H1 (cell line): Measurements from ENCODE around the gene GRID2. TPM values are rescaled to one million over a fixed set of nuclear protein-coding genes. Genes with fewer than 3 reads are reported as not detected.
A peak's percentile ranks its signal among the peaks of the same experiment; 100 is the strongest.

Experiments
- CTCF ChIA-PET: fragments of 300-600 bp; sonication (Branson Sonifier 250); formaldehyde crosslinking; loops from one replicate; lab custom pipeline; 2021; ENCODE audit not compliant: partially characterized antibody; lab: Charles Lee
- POLR2A ChIA-PET: fragments of 300-600 bp; sonication (Branson Sonifier 250); formaldehyde crosslinking; loops from one replicate; lab custom pipeline; 2021; ENCODE audit warnings: inconsistent platforms; ENCODE audit not compliant: partially characterized antibody; lab: Charles Lee
- DNase-seq, 2 experiments: peaks; one replicate each; pipeline versions ENCODE4 v3.0.0 to v3.0.0-alpha.2; 2010 to 2022; ENCODE audit warnings: low spot score in 2 of 2, low read depth in 1 of 2, mixed read lengths in 1 of 2
- FAIRE-seq: peaks from 2 replicates; lab custom pipeline; 2011; peaks lifted over from hg19 to GRCh38; lab: Jason Lieb, UNC
- H2AFZ ChIP-seq: 2 replicates; pipeline ENCODE4 v1.8.1; 2012; ENCODE audit warnings: low read length, inconsistent platforms
- H2AK5ac ChIP-seq: 2 replicates; pipeline ENCODE4 v1.6.1; 2013; ENCODE audit warnings: low read depth, low read length
- H2BK120ac ChIP-seq: replicated peaks from 2 replicates; pipeline ENCODE3; 2013; ENCODE audit warnings: low read depth, low read length, inconsistent platforms
- H2BK12ac ChIP-seq: 2 replicates; pipeline ENCODE4 v1.6.1; 2013; ENCODE audit warnings: low read depth, low read length
- H2BK15ac ChIP-seq: 2 replicates; pipeline ENCODE4 v1.6.1; 2013; ENCODE audit warnings: low read length
- H2BK20ac ChIP-seq: 2 replicates; pipeline ENCODE4 v1.6.1; 2013; ENCODE audit warnings: low read length
- H2BK5ac ChIP-seq: 2 replicates; pipeline ENCODE4 v1.6.1; 2013; ENCODE audit warnings: low read depth, low read length
- H3K14ac ChIP-seq: 2 replicates; pipeline ENCODE4 v1.6.1; 2013; ENCODE audit warnings: inconsistent platforms; ENCODE audit not compliant: insufficient read length
- H3K18ac ChIP-seq: 2 replicates; pipeline ENCODE4 v1.6.1; 2013; ENCODE audit warnings: low read length; ENCODE audit errors: extremely low read depth
- H3K23ac ChIP-seq: 2 replicates; pipeline ENCODE4 v1.6.1; 2013; ENCODE audit warnings: inconsistent platforms; ENCODE audit not compliant: insufficient read length
- H3K23me2 ChIP-seq: 2 replicates; pipeline ENCODE4 v1.6.1; 2013; ENCODE audit warnings: low read depth, low read length
- H3K27ac ChIP-seq: 2 replicates; pipeline ENCODE4 v1.6.1; 2011; ENCODE audit warnings: low read depth, low read length, inconsistent platforms
- H3K27me3 ChIP-seq, 4 experiments: replicated peaks in 1 of 4; 1 replicate in 1 of 4; 2 replicates in 3 of 4; pipeline versions ENCODE4 v1.6.1 to v1.8.1; 2011 to 2013; ENCODE audit warnings: low read length in 3 of 4, mild to moderate bottlenecking in 3 of 4, inconsistent platforms in 2 of 4, mixed read lengths in 2 of 4, moderate library complexity in 1 of 4; ENCODE audit not compliant: control insufficient read depth in 3 of 4, insufficient read depth in 3 of 4; ENCODE audit errors: extremely low read depth in 1 of 4
- H3K36me3 ChIP-seq, 4 experiments: 2 replicates each; pipeline versions ENCODE4 v1.6.1 to v1.8.1; 2011 to 2013; ENCODE audit warnings: mild to moderate bottlenecking in 4 of 4, low read length in 3 of 4, moderate library complexity in 2 of 4, control low read depth in 1 of 4, inconsistent platforms in 1 of 4; ENCODE audit not compliant: insufficient read depth in 4 of 4, control insufficient read depth in 2 of 4
- H3K4ac ChIP-seq: replicated peaks from 2 replicates; pipeline ENCODE3; 2013; ENCODE audit warnings: low read length, low read depth, mixed read lengths, inconsistent platforms; ENCODE audit not compliant: insufficient read length
- H3K4me1 ChIP-seq, 4 experiments: replicated peaks in 1 of 4; 1 replicate in 1 of 4; 2 replicates in 3 of 4; pipeline versions ENCODE4 v1.6.1 to v1.8.1; 2011 to 2013; ENCODE audit warnings: low read length in 3 of 4, inconsistent platforms in 2 of 4, mixed read lengths in 1 of 4; ENCODE audit not compliant: insufficient read depth in 4 of 4, control insufficient read depth in 3 of 4
- H3K4me2 ChIP-seq, 2 experiments: 2 replicates each; pipeline versions ENCODE4 v1.6.1 to v1.8.1; 2011 to 2013; ENCODE audit warnings: low read depth in 2 of 2, low read length in 2 of 2, control low read depth in 1 of 2, inconsistent platforms in 1 of 2, mild to moderate bottlenecking in 1 of 2; ENCODE audit not compliant: insufficient read depth in 1 of 2
- H3K4me3 ChIP-seq, 4 experiments: fragments of 200-600, 300-600 bp in 1 of 4; sonication (generic), shearing (Covaris generic), sonication (Bioruptor Twin) in 1 of 4; 2 replicates each; pipeline versions ENCODE4 v1.5.1 to v1.8.1; 2011 to 2016; ENCODE audit warnings: low read length in 4 of 4, low read depth in 3 of 4, control low read depth in 2 of 4, inconsistent platforms in 2 of 4, mild to moderate bottlenecking in 2 of 4, mixed read lengths in 1 of 4, moderate library complexity in 1 of 4; ENCODE audit not compliant: insufficient read depth in 2 of 4; ENCODE audit errors: extremely low read depth in 1 of 4
- H3K56ac ChIP-seq: replicated peaks from 2 replicates; pipeline ENCODE3; 2013; ENCODE audit warnings: low read depth, mild to moderate bottlenecking, mixed read lengths, low read length, inconsistent platforms; ENCODE audit not compliant: insufficient read length
- H3K79me1 ChIP-seq: 2 replicates; pipeline ENCODE4 v1.6.1; 2013; ENCODE audit warnings: low read depth, low read length, control low read depth
- H3K79me2 ChIP-seq, 2 experiments: 2 replicates each; pipeline versions ENCODE4 v1.6.1 to v1.8.1; 2012 to 2013; ENCODE audit warnings: low read length in 2 of 2, mild to moderate bottlenecking in 2 of 2, inconsistent platforms in 1 of 2; ENCODE audit not compliant: insufficient read depth in 2 of 2, control insufficient read depth in 1 of 2
- H3K9ac ChIP-seq, 4 experiments: replicated peaks in 1 of 4; 1 replicate in 1 of 4; 2 replicates in 3 of 4; pipeline versions ENCODE4 v1.6.1 to v1.8.1; 2011 to 2013; ENCODE audit warnings: low read depth in 3 of 4, low read length in 3 of 4, control low read depth in 2 of 4, mild to moderate bottlenecking in 2 of 4, moderate library complexity in 2 of 4, inconsistent platforms in 1 of 4; ENCODE audit errors: extremely low read depth in 1 of 4
- H3K9me3 ChIP-seq, 2 experiments: 2 replicates each; pipeline versions ENCODE4 v1.6.1 to v1.8.1; 2012 to 2013; ENCODE audit warnings: mild to moderate bottlenecking in 2 of 2, moderate library complexity in 2 of 2, control low read depth in 1 of 2, inconsistent platforms in 1 of 2, low read depth in 1 of 2, low read length in 1 of 2, mixed read lengths in 1 of 2; ENCODE audit not compliant: insufficient read depth in 2 of 2
- H4K20me1 ChIP-seq, 2 experiments: replicated peaks in 1 of 2; 2 replicates each; pipeline versions ENCODE3 to v1.8.1; 2011 to 2013; ENCODE audit warnings: inconsistent platforms in 2 of 2, low read length in 2 of 2, mild to moderate bottlenecking in 1 of 2; ENCODE audit not compliant: insufficient read depth in 2 of 2, control insufficient read depth in 1 of 2
- H4K5ac ChIP-seq: 2 replicates; pipeline ENCODE4 v1.6.1; 2013; ENCODE audit warnings: low read length, low read depth, mixed read lengths, inconsistent platforms; ENCODE audit not compliant: insufficient read length
- H4K8ac ChIP-seq: 2 replicates; pipeline ENCODE4 v1.8.0; 2013; ENCODE audit warnings: mild to moderate bottlenecking, moderate library complexity, low read length, inconsistent platforms; ENCODE audit not compliant: insufficient read depth; ENCODE audit errors: extremely low read depth
- H4K91ac ChIP-seq: replicated peaks from 2 replicates; pipeline ENCODE3; 2013; ENCODE audit warnings: low read length, mixed read lengths, inconsistent platforms; ENCODE audit not compliant: insufficient read length
- BACH1 ChIP-seq: IDR thresholded peaks from 2 replicates; pipeline ENCODE4 v1.6.1; 2012; ENCODE audit warnings: low read length, improper control_type of control experiment
- CEBPB ChIP-seq: IDR thresholded peaks from 2 replicates; pipeline ENCODE4 v1.6.1; 2012; ENCODE audit warnings: low read depth, low read length
- SIRT6 ChIP-seq: IDR thresholded peaks from one replicate; pipeline ENCODE4 v1.7.1; 2012; ENCODE audit warnings: low read length, inconsistent platforms
- WGBS, 2 experiments: shearing (Covaris generic) in 1 of 2; methylation state at CpG; one replicate each; pipeline versions ENCODE4 v1.1.6 to v1.1.7; 2013 to 2015; ENCODE audit warnings: low lambda C conversion rate in 2 of 2, mixed read lengths in 2 of 2, inconsistent platforms in 1 of 2, low coverage in 1 of 2, missing lambda C conversion rate in 1 of 2; ENCODE audit not compliant: insufficient replicate concordance in 2 of 2, insufficient coverage in 1 of 2, insufficient read length in 1 of 2; ENCODE audit errors: extremely low coverage in 1 of 2, missing lambda C conversion rate in 1 of 2; 5-methylcytosine and 5-hydroxymethylcytosine counted together
- polyA plus RNA-seq, 7 experiments: library from polyadenylated mRNA; depleted of rRNA in 3 of 7; stranded (reverse) in 5 of 7; unstranded in 2 of 7; fragments of >200 nt in 5 of 7; fragments of 200-250 nt in 2 of 7; gene quantifications; 1 replicate in 5 of 7; 2 replicates in 1 of 7; 4 replicates in 1 of 7; pipeline versions ENCODE4 v1.2.1 to v1.2.3, GENCODE V29; 2011 to 2013; ENCODE audit warnings: missing spikeins in 2 of 7, mixed read lengths in 2 of 7
- total RNA-seq: library from RNA; stranded (reverse); fragmentation: NEBNext Ultra II Directional; extraction: Animal tissue kit (Norgen Biotek cat#: 25700); gene quantifications from 2 replicates; pipeline ENCODE4 v1.2.1, GENCODE V29; 2021

The GRID2 gene
- total and polyA plus RNA-seq, 2 of the 8 experiments (the other 6 are each of a cell fraction or from before 2014, with no cell fraction given) = 31.1 to 81.9 TPM

- Histone ChIP-seq H3K4ac (no peak overlapping the region), H3K23ac (no peak overlapping the region), H4K91ac (no peak overlapping the region), H3K14ac (no peak overlapping the region), H2BK5ac (no peak overlapping the region), H3K4me3 (no peak overlapping the region), H2BK12ac (no peak overlapping the region), H3K79me2 (no peaks in the 10 kb centered on the region), H4K8ac (no peak overlapping the region), H3K9me3 (no peaks in the 10 kb centered on the region), H3K23me2 (no peaks in the 10 kb centered on the region), H3K79me1 (no peaks in the 10 kb centered on the region), H4K5ac (no peak overlapping the region), H3K9ac (no peak overlapping the region), H3K36me3 (no peaks in the 10 kb centered on the region; a peak in 1 of 8 replicates), H2AK5ac (no peak overlapping the region), H4K20me1 (no peaks in the 10 kb centered on the region), H3K4me1 (no peaks in the 10 kb centered on the region), H2BK15ac (no peak overlapping the region), H3K56ac (no peak overlapping the region), H2BK20ac (no peak overlapping the region), H3K27ac (no peak overlapping the region), H3K18ac (no peak overlapping the region), H3K27me3 (no peaks in the 10 kb centered on the region), H2AFZ (no peak overlapping the region), H2BK120ac (no peak overlapping the region), H3K4me2 (no peak overlapping the region)
- POLR2A ChIA-PET = no interaction called here
- TF ChIP-seq BACH1 (no peak), CEBPB (0 out of 2 replicates have a peak, but pooled peaks have one; percentile 11), SIRT6 (no peak)
- CTCF ChIA-PET = no interaction called here
- WGBS, 2 experiments = 90% methylated on average over 2 of the region's 2 CpGs; no CpG with 5 or more reads in 1 of the 2 experiments
- no peak for FAIRE-seq
- DNase-seq = no peak
These were observed 684.5 kb downstream of the GRID2 start for GRCh38 chr4:92988301-92988700.
